Measurements from ENCODE around the gene SIK2. TPM values are rescaled to one million over a fixed set of nuclear protein-coding genes. Genes with fewer than 3 reads are reported as not detected.
A peak's percentile ranks its signal among the peaks of the same experiment; 100 is the strongest.

Gene SIK2
- total RNA-seq, 1 donor from 2014 or later: 10.0 TPM

GRCh38 chr11:111562692-111563389 lies 39.4 kb upstream of the SIK2 start:
- ChIA-PET CTCF (interaction anchor here (1.1 to 4.4 kb wide), 5 partner anchors 27 to 279 kb away, joined by 3 to 16 read pairs (median 3); no protein-coding TSS in a partner anchor), POLR2A (no interaction called here)
- Mint-ChIP-seq H3K4me3 (no peak overlapping the region), H3K27ac (no peak overlapping the region), H3K27me3 (peaks cover 5% of the 10 kb centered on the region), H3K9me3 (no peaks in the 10 kb centered on the region), H3K36me3 (ENCODE audit: low read depth) (no peaks in the 10 kb centered on the region), H3K4me1 (no peaks in the 10 kb centered on the region)
- no peak for DNase-seq
- TF ChIP-seq, protein P1, sequence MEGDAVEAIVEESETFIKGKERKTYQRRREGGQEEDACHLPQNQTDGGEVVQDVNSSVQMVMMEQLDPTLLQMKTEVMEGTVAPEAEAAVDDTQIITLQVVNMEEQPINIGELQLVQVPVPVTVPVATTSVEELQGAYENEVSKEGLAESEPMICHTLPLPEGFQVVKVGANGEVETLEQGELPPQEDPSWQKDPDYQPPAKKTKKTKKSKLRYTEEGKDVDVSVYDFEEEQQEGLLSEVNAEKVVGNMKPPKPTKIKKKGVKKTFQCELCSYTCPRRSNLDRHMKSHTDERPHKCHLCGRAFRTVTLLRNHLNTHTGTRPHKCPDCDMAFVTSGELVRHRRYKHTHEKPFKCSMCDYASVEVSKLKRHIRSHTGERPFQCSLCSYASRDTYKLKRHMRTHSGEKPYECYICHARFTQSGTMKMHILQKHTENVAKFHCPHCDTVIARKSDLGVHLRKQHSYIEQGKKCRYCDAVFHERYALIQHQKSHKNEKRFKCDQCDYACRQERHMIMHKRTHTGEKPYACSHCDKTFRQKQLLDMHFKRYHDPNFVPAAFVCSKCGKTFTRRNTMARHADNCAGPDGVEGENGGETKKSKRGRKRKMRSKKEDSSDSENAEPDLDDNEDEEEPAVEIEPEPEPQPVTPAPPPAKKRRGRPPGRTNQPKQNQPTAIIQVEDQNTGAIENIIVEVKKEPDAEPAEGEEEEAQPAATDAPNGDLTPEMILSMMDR (IDR thresholded peaks at IDR 0.05): no peak
- ATAC-seq (ENCODE audit: low read depth): no peak
- intact Hi-C loops (cut with micrococcal nuclease): loop anchor here (5.0 kb wide), 1 partner anchor 281 kb away; no protein-coding TSS in a partner anchor

DNA sequence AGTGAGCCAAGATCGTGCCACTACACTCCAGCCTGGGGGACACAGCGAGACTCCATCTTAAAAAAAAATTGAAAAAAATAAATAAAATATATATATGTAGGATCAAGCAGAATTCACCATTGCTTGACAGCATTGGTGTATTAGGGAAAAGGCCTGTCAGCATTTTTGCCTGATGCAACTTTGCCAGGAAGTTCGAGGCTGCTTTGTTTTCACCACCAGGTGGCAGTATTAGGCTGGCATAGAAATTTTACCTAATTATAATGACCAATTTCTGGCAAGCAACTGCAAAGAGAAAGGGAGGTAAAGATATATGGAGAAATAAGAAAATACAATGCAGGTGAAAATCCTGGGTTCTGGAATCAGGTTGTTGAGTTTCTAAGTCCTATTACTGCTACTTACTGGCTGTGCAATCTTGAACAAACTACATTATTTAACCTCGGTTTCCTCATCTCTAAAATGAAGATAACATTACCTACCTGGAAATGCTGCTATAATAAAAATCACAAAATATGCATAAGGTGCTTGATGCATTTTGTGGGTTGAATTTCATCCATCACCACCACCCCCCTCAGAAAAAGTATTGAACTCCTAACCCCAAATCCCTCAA lies 37.0 kb upstream of the SIK2 start:
- POLR2A ChIA-PET: no interaction called here
- ATAC-seq (ENCODE audit: low read depth): peak; percentile 28

GRCh38 chr11:111566324-111566723 lies 35.9 kb upstream of the SIK2 start:
- no peak for DNase-seq
- TF ChIP-seq, protein P1 (IDR thresholded peaks at IDR 0.05): no peak
- intact Hi-C loops (cut with micrococcal nuclease): no loop called here
- Mint-ChIP-seq H3K36me3 (ENCODE audit: low read depth) (no peaks in the 10 kb centered on the region), H3K27me3 (peaks cover 4% of the 10 kb centered on the region), H3K27ac (no peak overlapping the region), H3K4me3 (no peak overlapping the region), H3K9me3 (no peaks in the 10 kb centered on the region), H3K4me1 (no peaks in the 10 kb centered on the region)
- ChIA-PET CTCF (interaction anchor here (0.7 to 4.5 kb wide), 7 partner anchors 193 to 276 kb away, joined by 3 to 35 read pairs (median 4); no protein-coding TSS in a partner anchor), POLR2A (no interaction called here)
- ATAC-seq (ENCODE audit: low read depth): no peak

More for the DNA sequence above, 37.0 kb upstream of the SIK2 start:
- intact Hi-C loops (cut with micrococcal nuclease): loop anchor here (1.0 kb wide), 3 partner anchors 21 to 276 kb away; no protein-coding TSS in a partner anchor
- no peaks in the 10 kb centered on the region for H3K9me3 Mint-ChIP-seq
- CTCF ChIA-PET: interaction anchor here (1.1 to 4.5 kb wide), 5 partner anchors 212 to 277 kb away, joined by 3 to 35 read pairs (median 11); no protein-coding TSS in a partner anchor
- no peak overlapping the region for H3K4me3 Mint-ChIP-seq
- H3K36me3 Mint-ChIP-seq (ENCODE audit: low read depth): no peaks in the 10 kb centered on the region
- H3K27ac Mint-ChIP-seq: no peak overlapping the region
- H3K4me1 Mint-ChIP-seq: no peaks in the 10 kb centered on the region
- H3K27me3 Mint-ChIP-seq: peaks cover 2% of the 10 kb centered on the region
- TF ChIP-seq, protein P1 (IDR thresholded peaks at IDR 0.05): peak; percentile 40
- no peak for DNase-seq

GRCh38 chr11:111569476-111569875 lies 32.8 kb upstream of the SIK2 start:
- H3K36me3 Mint-ChIP-seq (ENCODE audit: low read depth): no peaks in the 10 kb centered on the region
- no peaks in the 10 kb centered on the region for H3K4me1 Mint-ChIP-seq
- H3K27me3 Mint-ChIP-seq: peaks cover 7% of the 10 kb centered on the region
- DNase-seq: no peak
- no peak overlapping the region for H3K27ac Mint-ChIP-seq
- TF ChIP-seq, protein P1 (IDR thresholded peaks at IDR 0.05): no peak
- ChIA-PET CTCF (no interaction called here), POLR2A (no interaction called here)
- intact Hi-C loops (cut with micrococcal nuclease): no loop called here
- no peak overlapping the region for H3K4me3 Mint-ChIP-seq
- H3K9me3 Mint-ChIP-seq: no peaks in the 10 kb centered on the region
- ATAC-seq (ENCODE audit: low read depth): no peak

- intact Hi-C loops (cut with micrococcal nuclease): no loop called here
- no peak for DNase-seq
- H3K27ac Mint-ChIP-seq: no peak overlapping the region
- POLR2A ChIA-PET: no interaction called here
- H3K36me3 Mint-ChIP-seq (ENCODE audit: low read depth): no peaks in the 10 kb centered on the region
- no peaks in the 10 kb centered on the region for H3K9me3 Mint-ChIP-seq
- no peak overlapping the region for H3K4me3 Mint-ChIP-seq
- H3K27me3 Mint-ChIP-seq: peaks cover 7% of the 10 kb centered on the region
- TF ChIP-seq, protein P1 (IDR thresholded peaks at IDR 0.05): no peak
- CTCF ChIA-PET: no interaction called here
- ATAC-seq (ENCODE audit: low read depth): no peak
- peaks cover 2% of the 10 kb centered on the region for H3K4me1 Mint-ChIP-seq
Measured at GRCh38 chr11:111570796-111571195, 31.5 kb upstream of the SIK2 start.
